Prostate gland (tissue), 2 donors: ENCODE data around the gene LRP8. TPM values are rescaled to one million over a fixed set of nuclear protein-coding genes. Genes with fewer than 3 reads are reported as not detected.

Experiments
- DNase-seq: peaks from one replicate; pipeline ENCODE4 v3.0.0-alpha.2; 2019; ENCODE audit warnings: low spot score
- H3K27ac ChIP-seq, 2 donors: fragments of 200-600 bp; sonication (generic); 2 replicates each; pipeline ENCODE4 v1.5.1; 2017 to 2019
- H3K27me3 ChIP-seq: fragments of 200-600 bp; sonication (generic); replicated peaks from 2 replicates; pipeline ENCODE4 v1.5.1; 2019; ENCODE audit not compliant: insufficient read depth
- H3K36me3 ChIP-seq, 2 donors: fragments of 200-600 bp; sonication (generic); 1 replicate in 1 of 2; 2 replicates in 1 of 2; pipeline versions ENCODE4 v1.5.1 to v1.8.1; 2017 to 2019
- H3K4me1 ChIP-seq: fragments of 200-600 bp; sonication (generic); replicated peaks from 2 replicates; pipeline ENCODE4 v1.5.1; 2019
- H3K4me3 ChIP-seq, 2 donors: fragments of 200-600 bp; sonication (generic); 2 replicates each; pipeline ENCODE4 v1.5.1; 2017 to 2019
- H3K9me3 ChIP-seq: fragments of 200-600 bp; sonication (generic); 2 replicates; pipeline ENCODE4 v1.5.1; 2017
- CTCF ChIP-seq, 4 experiments: fragments of 200-600 bp in 2 of 4; fragments of 450-650 bp in 2 of 4; sonication (generic) in 2 of 4; IDR thresholded peaks; 1 replicate in 3 of 4; 2 replicates in 1 of 4; pipeline ENCODE4 v1.5.1; 2016 to 2019; ENCODE audit warnings: antibody characterized with exemption in 4 of 4, mild to moderate bottlenecking in 2 of 4, moderate library complexity in 2 of 4
- POLR2A ChIP-seq: fragments of 450-650 bp; IDR thresholded peaks from one replicate; pipeline ENCODE4 v1.6.1; 2016; ENCODE audit warnings: antibody characterized with exemption, mild to moderate bottlenecking
- POLR2AphosphoS5 ChIP-seq: sonication (generic); formaldehyde crosslinking; IDR thresholded peaks from one replicate; pipeline ENCODE4 v1.6.1; 2017; ENCODE audit warnings: antibody characterized with exemption
- WGBS: methylation state at CpG from one replicate; pipeline ENCODE4 v1.1.5; 2018; 5-methylcytosine and 5-hydroxymethylcytosine counted together
- intact Hi-C: fragments of 100-400 bp; cut with DNase I; formaldehyde crosslinking; loops from one replicate; pipeline ENCODE4 v1.14.2; 2022
- total RNA-seq, 2 donors: library from RNA; depleted of rRNA; stranded (reverse); fragments of >200 nt; gene quantifications; one replicate each; pipeline ENCODE4 v1.1.0, GENCODE V29; 2016

LRP8 gene
- total RNA-seq, 2 donors from 2014 or later: 6.7 to 130 TPM

- intact Hi-C loops: no loop called here
- 93% methylated on average over 4 of the region's 4 CpGs for WGBS
Observed at GRCh38 chr1:53272349-53272748, 55.5 kb downstream of the LRP8 start.

DNA sequence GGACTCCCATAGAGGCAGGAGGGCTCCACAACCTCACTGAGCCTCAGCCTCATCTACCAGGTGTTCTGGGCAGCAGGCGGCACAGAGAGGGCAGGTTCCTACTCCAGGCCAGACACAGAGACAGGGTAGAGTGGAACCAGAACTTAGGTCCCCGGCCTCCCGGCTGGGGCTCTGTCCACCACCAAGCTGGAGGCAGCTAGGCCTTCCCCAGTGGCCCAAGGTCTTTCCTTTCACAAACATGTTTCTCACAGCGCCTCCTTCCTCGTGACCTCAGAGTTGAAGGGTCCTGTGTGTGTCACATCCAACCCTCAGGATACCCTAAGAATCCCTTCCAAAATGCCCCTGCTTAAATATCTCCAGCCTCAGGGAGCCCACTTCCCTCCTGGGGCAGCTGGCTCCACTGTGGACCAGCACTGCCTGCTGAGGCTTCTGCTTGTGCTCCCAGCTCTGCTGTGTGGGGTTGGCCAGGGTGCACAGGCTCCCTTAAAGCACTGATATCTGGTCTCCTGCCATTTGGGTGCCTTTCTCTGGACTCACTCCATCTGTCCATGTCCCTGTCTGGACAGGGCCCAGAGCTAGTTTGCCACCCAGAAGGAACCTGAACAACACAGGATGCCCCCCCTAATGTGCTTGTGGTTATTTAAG, 56.3 kb downstream of the LRP8 start:
- 98% methylated on average over 5 of the region's 5 CpGs for whole genome bisulfite sequencing
- H3K27me3 ChIP-seq: no peaks in the 10 kb centered on the region
- H3K27ac ChIP-seq: no peak overlapping the region
- no peaks in the 10 kb centered on the region for H3K4me1 ChIP-seq
- no peak overlapping the region for H3K4me3 ChIP-seq
- no peaks in the 10 kb centered on the region for H3K9me3 ChIP-seq
- intact Hi-C loops: no loop called here
- H3K36me3 ChIP-seq: no peaks in the 10 kb centered on the region
- TF ChIP-seq POLR2A: no peak
- no peak for TF ChIP-seq CTCF (IDR thresholded peaks at IDR 0.05)
- TF ChIP-seq POLR2AphosphoS5: no peak
- DNase-seq: no peak

More at GRCh38 chr1:53272349-53272748, 55.5 kb downstream of the LRP8 start:
- Histone ChIP-seq H3K27me3 (no peaks in the 10 kb centered on the region), H3K9me3 (no peaks in the 10 kb centered on the region), H3K4me1 (no peaks in the 10 kb centered on the region), H3K36me3 (no peaks in the 10 kb centered on the region), H3K4me3 (no peak overlapping the region), H3K27ac (no peak overlapping the region)
- DNase-seq: no peak
- no peak for TF ChIP-seq POLR2AphosphoS5
- no peak for TF ChIP-seq POLR2A

GRCh38 chr1:53270873-53271272, 57.0 kb downstream of the LRP8 start:
- intact Hi-C loops: no loop called here
- Histone ChIP-seq H3K4me1 (no peaks in the 10 kb centered on the region), H3K9me3 (no peaks in the 10 kb centered on the region)

GRCh38 chr1:53270107-53270506, 57.8 kb downstream of the LRP8 start:
- no peak for DNase-seq

More at GRCh38 chr1:53270873-53271272, 57.0 kb downstream of the LRP8 start:
- Histone ChIP-seq H3K4me3 (no peak overlapping the region), H3K27ac (no peak overlapping the region), H3K36me3 (no peaks in the 10 kb centered on the region), H3K27me3 (no peaks in the 10 kb centered on the region)
- no peak for TF ChIP-seq POLR2AphosphoS5
- no peak for TF ChIP-seq CTCF (IDR thresholded peaks at IDR 0.05)
- no peak for TF ChIP-seq POLR2A
- WGBS: 92% methylated on average over 8 of the region's 8 CpGs
- DNase-seq: no peak

GRCh38 chr1:53267761-53268160, 60.1 kb downstream of the LRP8 start:
- Histone ChIP-seq H3K9me3 (no peaks in the 10 kb centered on the region), H3K4me1 (no peaks in the 10 kb centered on the region), H3K27me3 (no peaks in the 10 kb centered on the region), H3K4me3 (no peak overlapping the region), H3K36me3 (no peaks in the 10 kb centered on the region), H3K27ac (no peak overlapping the region)
- no peak for TF ChIP-seq POLR2A
- TF ChIP-seq CTCF (IDR thresholded peaks at IDR 0.05): no peak
- TF ChIP-seq POLR2AphosphoS5: no peak
- intact Hi-C loops: no loop called here
- DNase-seq: no peak

More at GRCh38 chr1:53270107-53270506, 57.8 kb downstream of the LRP8 start:
- intact Hi-C loops: no loop called here
- no peak overlapping the region for H3K27ac ChIP-seq
- H3K4me3 ChIP-seq: no peak overlapping the region
- no peak for TF ChIP-seq CTCF (IDR thresholded peaks at IDR 0.05)
- TF ChIP-seq POLR2AphosphoS5: no peak
- no peak for TF ChIP-seq POLR2A
- H3K4me1 ChIP-seq: no peaks in the 10 kb centered on the region
- no peaks in the 10 kb centered on the region for H3K9me3 ChIP-seq
- no peaks in the 10 kb centered on the region for H3K27me3 ChIP-seq
- WGBS: 74% methylated on average over 1 of the region's 1 CpG
- H3K36me3 ChIP-seq: no peaks in the 10 kb centered on the region
